Chondrocyte (in vitro differentiated cells): ENCODE results near the gene PCDHAC1. TPM values are rescaled to one million over a fixed set of nuclear protein-coding genes. Genes with fewer than 3 reads are reported as not detected.
"Not testable (repeated sequence)": the region's sequence is repeated elsewhere in the genome, so short reads cannot be mapped to it uniquely, and the experiment has no call there.

Experiments used
- DNase-seq: peaks from one replicate; pipeline ENCODE4 v3.0.0; 2021; ENCODE audit warnings: mixed read lengths, low spot score
- H3K27ac Mint-ChIP-seq: one replicate; pipeline ENCODE4 v1.8.0; 2021; ENCODE audit warnings: mild to moderate bottlenecking, moderate library complexity, mixed read lengths; ENCODE audit not compliant: unreplicated experiment
- H3K27me3 Mint-ChIP-seq: 2 replicates; pipeline ENCODE4 v1.8.0; 2021; ENCODE audit warnings: low read depth, mixed read lengths
- H3K36me3 Mint-ChIP-seq: 2 replicates; pipeline ENCODE4 v1.8.0; 2021; ENCODE audit warnings: low read depth, mixed read lengths
- H3K4me1 Mint-ChIP-seq: 2 replicates; pipeline ENCODE4 v1.8.0; 2021; ENCODE audit warnings: low read depth, mild to moderate bottlenecking, mixed read lengths
- H3K4me3 Mint-ChIP-seq: one replicate; pipeline ENCODE4 v1.8.0; 2021; ENCODE audit warnings: mild to moderate bottlenecking, moderate library complexity, mixed read lengths; ENCODE audit not compliant: unreplicated experiment
- H3K9me3 Mint-ChIP-seq: 2 replicates; pipeline ENCODE4 v1.8.0; 2021; ENCODE audit warnings: low read depth, mixed read lengths
- CTCF ChIP-seq: fragments of 200-600 bp; sonication (generic); IDR thresholded peaks from 2 replicates; pipeline ENCODE4 v1.5.0; 2021; ENCODE audit warnings: antibody characterized with exemption, mild to moderate bottlenecking, moderate library complexity
- long read RNA-seq: library from polyadenylated mRNA; stranded (forward); transcript quantifications from one replicate; pipeline ENCODE4 v2.0.0, GENCODE V29; 2021
- total RNA-seq: library from RNA; stranded (reverse); gene quantifications from 3 replicates; pipeline ENCODE4 v1.2.1, GENCODE V29; 2021

PCDHAC1 gene
- 5.8 to 7.2 TPM (median 7.1 TPM) in 3 replicates for total RNA-seq
- long read RNA-seq, full-length matches to known transcripts: 4 of 4 reads
- long read RNA-seq, partial matches to known transcripts: 0 of 4 reads
- long read RNA-seq, other reads (novel, unspliced or antisense): 0 of 4 reads

GRCh38 chr5:140925806-140926442 is at the start of gene PCDHAC1:
Gene PCDHAC1, plus strand, starts transcription at chr5:140926299. Its CDS starts 594 bp downstream, at chr5:140926893.
- no peak for TF ChIP-seq CTCF
- Mint-ChIP-seq H3K27me3 (no peaks in the 10 kb centered on the region), H3K36me3 (no peaks in the 10 kb centered on the region), H3K4me1 (peaks cover 18% of the 10 kb centered on the region), H3K4me3 (peak within 1 kb of the TSS; percentile 80), H3K9me3 (no peaks in the 10 kb centered on the region), H3K27ac (peak within 1 kb of the TSS; percentile 86)
- DNase-seq: no peak

- not testable (repeated sequence) for DNase-seq, H3K27me3 Mint-ChIP-seq, H3K4me3 Mint-ChIP-seq
- H3K9me3 Mint-ChIP-seq: peaks cover 12% of the 10 kb centered on the region
- H3K4me1 Mint-ChIP-seq: peaks cover 31% of the 10 kb centered on the region
- peak overlapping the region; percentile 5 for H3K27ac Mint-ChIP-seq
- peaks cover 22% of the 10 kb centered on the region for H3K36me3 Mint-ChIP-seq
Measured at GRCh38 chr5:140876541-140877261, 49.4 kb upstream of the PCDHAC1 start.

GRCh38 chr5:140877262-140877581 is 48.9 kb upstream of the PCDHAC1 start:
- peaks cover 13% of the 10 kb centered on the region for H3K9me3 Mint-ChIP-seq
- H3K4me3 Mint-ChIP-seq: no peak overlapping the region
- no peak for TF ChIP-seq CTCF
- peaks cover 28% of the 10 kb centered on the region for H3K4me1 Mint-ChIP-seq
- no peak overlapping the region for H3K27ac Mint-ChIP-seq
- H3K27me3 Mint-ChIP-seq: no peaks in the 10 kb centered on the region
- peaks cover 25% of the 10 kb centered on the region for H3K36me3 Mint-ChIP-seq
- DNase-seq: peak; percentile 87

GRCh38 chr5:140881889-140882590 is 44.1 kb upstream of the PCDHAC1 start, which contains the start of gene PCDHA13:
Gene PCDHA13, plus strand, starts transcription at chr5:140882124. Its CDS starts 145 bp downstream, at chr5:140882269.
- TF ChIP-seq CTCF: no peak
- no peak for DNase-seq
- no peak within 1 kb of the TSS for H3K4me3 Mint-ChIP-seq
- H3K4me1 Mint-ChIP-seq: peaks cover 9% of the 10 kb centered on the region
- H3K9me3 Mint-ChIP-seq: peaks cover 13% of the 10 kb centered on the region
- H3K36me3 Mint-ChIP-seq: peaks cover 25% of the 10 kb centered on the region
- no peak within 1 kb of the TSS for H3K27ac Mint-ChIP-seq
- H3K27me3 Mint-ChIP-seq: no peaks in the 10 kb centered on the region

GRCh38 chr5:140882591-140882899 is 43.6 kb upstream of the PCDHAC1 start:
- H3K27ac Mint-ChIP-seq: no peak overlapping the region
- peak; percentile 44 for TF ChIP-seq CTCF
- no peak overlapping the region for H3K4me3 Mint-ChIP-seq
- peaks cover 15% of the 10 kb centered on the region for H3K9me3 Mint-ChIP-seq
- H3K4me1 Mint-ChIP-seq: peaks cover 9% of the 10 kb centered on the region
- peaks cover 28% of the 10 kb centered on the region for H3K36me3 Mint-ChIP-seq
- no peak for DNase-seq
- H3K27me3 Mint-ChIP-seq: no peaks in the 10 kb centered on the region
